SU-DHL-6 (cell line): Measurements from ENCODE around the gene SLC30A4.

Experiments
- H2AFZ ChIP-seq: fragments of 200-600 bp; sonication (generic); 2 replicates; pipeline ENCODE4 v1.6.1; 2014; ENCODE audit warnings: low read depth, mild to moderate bottlenecking, moderate library complexity, mixed read lengths, antibody characterized with exemption, low read length; ENCODE audit not compliant: severe bottlenecking
- H3F3A ChIP-seq: fragments of 200-600 bp; shearing (Covaris generic); 2 replicates; pipeline ENCODE4 v1.6.0; 2016; ENCODE audit warnings: antibody characterized with exemption, mild to moderate bottlenecking; ENCODE audit not compliant: insufficient read depth
- H3K27ac ChIP-seq: fragments of 200-600 bp; sonication (generic); 2 replicates; pipeline ENCODE4 v1.5.1; 2016; ENCODE audit warnings: low read depth, mild to moderate bottlenecking, low read length, moderate library complexity, mixed read lengths
- H3K27me3 ChIP-seq: fragments of 200-600 bp; sonication (generic), shearing (Covaris generic); 2 replicates; pipeline ENCODE4 v1.6.0; 2014; ENCODE audit warnings: mild to moderate bottlenecking, low read length
- H3K36me3 ChIP-seq: fragments of 200-600 bp; sonication (generic); 2 replicates; pipeline ENCODE4 v1.6.1; 2014; ENCODE audit warnings: mild to moderate bottlenecking, low read length, mixed read lengths
- H3K4me2 ChIP-seq: fragments of 300-600, 200-600 bp; shearing (Covaris generic), sonication (generic); 2 replicates; pipeline ENCODE4 v1.6.0; 2014; ENCODE audit warnings: low read length, low read depth, mild to moderate bottlenecking; ENCODE audit not compliant: poor library complexity, severe bottlenecking
- H3K4me3 ChIP-seq: fragments of 200-600 bp; sonication (generic); 2 replicates; pipeline ENCODE4 v1.5.1; 2014; ENCODE audit warnings: antibody characterized with exemption, low read length, mild to moderate bottlenecking, mixed read lengths; ENCODE audit not compliant: insufficient read depth, poor library complexity, severe bottlenecking
- H3K79me2 ChIP-seq: fragments of 200-600 bp; sonication (generic); 2 replicates; pipeline ENCODE4 v1.6.1; 2014; ENCODE audit warnings: mild to moderate bottlenecking, low read length, moderate library complexity; ENCODE audit not compliant: insufficient read depth
- H3K9ac ChIP-seq: fragments of 200-600 bp; sonication (generic); 2 replicates; pipeline ENCODE4 v1.7.0; 2014; ENCODE audit warnings: mild to moderate bottlenecking, low read length
- H3K9me2 ChIP-seq: fragments of 200-600 bp; sonication (generic); replicated peaks from 2 replicates; pipeline ENCODE4 v1.6.1; 2014; ENCODE audit warnings: low read length; ENCODE audit not compliant: insufficient read depth
- H3K9me3 ChIP-seq: fragments of 200-600 bp; sonication (generic); 2 replicates; pipeline ENCODE4 v1.6.1; 2014; ENCODE audit warnings: low read length, mixed read lengths; ENCODE audit not compliant: insufficient read depth
- H4K20me1 ChIP-seq: fragments of 200-600 bp; sonication (generic); 2 replicates; pipeline ENCODE4 v1.6.1; 2014; ENCODE audit warnings: low read depth, mild to moderate bottlenecking, antibody characterized with exemption, low read length, moderate library complexity, mixed read lengths
- CTCF ChIP-seq: fragments of 200-600 bp; sonication (generic); IDR thresholded peaks from one replicate; pipeline ENCODE4 v1.5.1; 2017; ENCODE audit warnings: antibody characterized with exemption, mild to moderate bottlenecking, low read length, moderate library complexity; ENCODE audit not compliant: insufficient read depth, poor library complexity, severe bottlenecking
- EZH2phosphoT487 ChIP-seq: fragments of 200-600 bp; sonication (generic), shearing (Covaris generic); conservative IDR thresholded peaks from 2 replicates; pipeline ENCODE4 v1.6.1; 2018; ENCODE audit warnings: mild to moderate bottlenecking, antibody characterized with exemption, low read length, moderate library complexity, mixed read lengths

Gene SLC30A4

GRCh38 chr15:45469441-45469840 is 53.1 kb downstream of the SLC30A4 start:
- Histone ChIP-seq H3F3A (no peaks in the 10 kb centered on the region), H3K4me2 (no peak overlapping the region), H2AFZ (no peak overlapping the region), H4K20me1 (no peaks in the 10 kb centered on the region), H3K27ac (no peak overlapping the region), H3K9me2 (no peaks in the 10 kb centered on the region), H3K9ac (no peak overlapping the region), H3K27me3 (no peaks in the 10 kb centered on the region), H3K36me3 (no peaks in the 10 kb centered on the region), H3K9me3 (no peaks in the 10 kb centered on the region), H3K79me2 (no peaks in the 10 kb centered on the region), H3K4me3 (no peak overlapping the region)
- no peak for TF ChIP-seq CTCF

- Histone ChIP-seq H4K20me1 (no peaks in the 10 kb centered on the region), H3K4me2 (no peak overlapping the region), H3K9me2 (no peaks in the 10 kb centered on the region), H2AFZ (no peak overlapping the region), H3K36me3 (no peaks in the 10 kb centered on the region), H3K79me2 (no peaks in the 10 kb centered on the region), H3K9ac (no peak overlapping the region), H3K27me3 (no peaks in the 10 kb centered on the region), H3K9me3 (no peaks in the 10 kb centered on the region), H3K4me3 (no peak overlapping the region), H3K27ac (no peak overlapping the region), H3F3A (no peaks in the 10 kb centered on the region)
- TF ChIP-seq EZH2phosphoT487: no peak
- TF ChIP-seq CTCF: no peak
Measured at GRCh38 chr15:45469027-45469426, 53.5 kb downstream of the SLC30A4 start.

DNA sequence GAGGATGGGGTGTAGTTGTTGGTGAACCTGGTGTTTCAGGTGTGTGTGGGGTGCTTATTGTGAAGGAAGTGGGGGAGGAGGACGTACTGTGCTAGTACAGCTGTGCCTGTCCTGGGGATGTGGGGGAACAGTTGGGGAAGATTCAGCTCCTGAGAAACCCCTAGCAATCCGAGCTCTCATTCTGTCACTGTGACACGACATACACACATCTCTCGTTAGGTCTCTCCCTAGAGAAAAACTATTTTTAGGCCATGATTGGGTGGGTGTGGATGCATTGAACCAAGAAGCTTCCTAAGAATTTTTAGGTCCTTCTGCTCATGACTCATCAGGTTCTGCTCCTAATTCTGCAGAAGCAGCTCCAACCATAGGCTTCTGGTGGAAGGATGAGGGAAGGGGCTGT is 54.3 kb downstream of the SLC30A4 start:
- Histone ChIP-seq H4K20me1 (no peaks in the 10 kb centered on the region), H3K4me3 (no peak overlapping the region), H3F3A (no peaks in the 10 kb centered on the region), H3K4me2 (no peak overlapping the region), H3K27me3 (no peaks in the 10 kb centered on the region), H3K9me2 (no peaks in the 10 kb centered on the region), H3K79me2 (no peaks in the 10 kb centered on the region), H3K9me3 (no peaks in the 10 kb centered on the region), H3K36me3 (no peaks in the 10 kb centered on the region), H2AFZ (no peak overlapping the region), H3K27ac (no peak overlapping the region), H3K9ac (no peak overlapping the region)
- TF ChIP-seq CTCF (no peak), EZH2phosphoT487 (no peak)
